K562 (cell line): ENCODE results near the gene RPS10. TPM values are rescaled to one million over a fixed set of nuclear protein-coding genes. Genes with fewer than 3 reads are reported as not detected.

Experiments used
- BRCA1 ChIP-seq, 2 experiments: fragments of 450-650 bp in 1 of 2; sonication (generic) in 1 of 2; formaldehyde crosslinking in 1 of 2; IDR thresholded peaks; 2 replicates each; pipeline versions ENCODE4 v1.5.0 to v1.6.1; 2017 to 2020; ENCODE audit warnings: mild to moderate bottlenecking in 1 of 2, missing genetic modification reagents in 1 of 2
- ILF3 ChIP-seq: fragments of 450-650 bp; IDR thresholded peaks from 2 replicates; pipeline ENCODE4 v1.6.1; 2018; ENCODE audit warnings: antibody characterized with exemption, mild to moderate bottlenecking, moderate library complexity, borderline replicate concordance
- NONO ChIP-seq, 2 experiments: fragments of 200-400 bp in 1 of 2; fragments of 450-650 bp in 1 of 2; formaldehyde crosslinking in 1 of 2; IDR thresholded peaks; 2 replicates each; pipeline ENCODE4 v1.6.1; 2017; ENCODE audit warnings: low read depth in 2 of 2, mild to moderate bottlenecking in 2 of 2, moderate library complexity in 2 of 2, low read length in 1 of 2
- ZBTB7A ChIP-seq: IDR thresholded peaks from 2 replicates; pipeline ENCODE4 v1.6.1; 2011; ENCODE audit warnings: low read depth, mild to moderate bottlenecking, low read length, moderate library complexity, borderline replicate concordance; ENCODE audit not compliant: control insufficient read depth
- ZNF174 ChIP-seq: fragments of 250-450 bp; sonication (Bioruptor Pico); IDR thresholded peaks from 2 replicates; pipeline ENCODE4 v1.4.0; 2020; ENCODE audit warnings: mild to moderate bottlenecking
- ZNF445 ChIP-seq: fragments of 250-450 bp; sonication (Bioruptor Pico); IDR thresholded peaks from 2 replicates; pipeline ENCODE4 v1.4.0; 2020; ENCODE audit warnings: low read depth, mild to moderate bottlenecking, moderate library complexity
- polyA plus RNA-seq, 8 experiments: library from polyadenylated mRNA; depleted of rRNA in 4 of 8; stranded (reverse) in 5 of 8; unstranded in 3 of 8; fragments of >200 nt; fragmentation: Nextera tagmentation in 2 of 8; fragmentation: Illumina TruSeq in 1 of 8; extraction: Ambion mirVana in 2 of 8; extraction: Trizol in 1 of 8; gene quantifications; 2 replicates each; pipeline versions ENCODE4 v1.2.1 to v1.2.3, GENCODE V29; 2011 to 2014; ENCODE audit warnings: inconsistent platforms in 1 of 8, missing spikeins in 1 of 8
- total RNA-seq, 7 experiments: library from RNA; depleted of rRNA in 6 of 7; stranded (reverse); fragments of >200 nt in 6 of 7; fragmentation: Illumina TruSeq in 2 of 7; extraction: Trizol in 2 of 7; gene quantifications; 2 replicates each; pipeline versions ENCODE4 v1.2.1 to v1.2.3, GENCODE V29; 2011 to 2021; ENCODE audit warnings: low replicate concordance in 1 of 7
- TF ChIP-seq, protein P1 (sequence below), 2 experiments: fragments of 450-650 bp; IDR thresholded peaks; 2 replicates each; pipeline ENCODE4 v1.6.1; 2016
- TF ChIP-seq, protein P2 (sequence below): fragments of 250-450 bp; sonication (Bioruptor Pico); IDR thresholded peaks from 2 replicates; pipeline ENCODE4 v1.8.0; 2021; ENCODE audit warnings: moderate library complexity, mild to moderate bottlenecking, inconsistent platforms
- TF ChIP-seq, protein P3 (sequence below), 2 experiments: fragments of 450-650 bp in 1 of 2; sonication (generic) in 1 of 2; formaldehyde crosslinking in 1 of 2; IDR thresholded peaks; 2 replicates each; pipeline versions ENCODE4 v1.7.1 to v1.9.0; 2016 to 2022; ENCODE audit warnings: inconsistent platforms in 1 of 2, mild to moderate bottlenecking in 1 of 2, missing genetic modification reagents in 1 of 2
- TF ChIP-seq, protein P4 (sequence below): fragments of 450-650 bp; IDR thresholded peaks from 2 replicates; pipeline ENCODE4 v1.6.1; 2016; ENCODE audit warnings: borderline replicate concordance

Gene RPS10
- total and polyA plus RNA-seq, 9 of the 15 experiments (the other 6 are each of a cell fraction or from before 2014, with no cell fraction given), result 2,680 to 5,251 (median 3,876) TPM

DNA sequence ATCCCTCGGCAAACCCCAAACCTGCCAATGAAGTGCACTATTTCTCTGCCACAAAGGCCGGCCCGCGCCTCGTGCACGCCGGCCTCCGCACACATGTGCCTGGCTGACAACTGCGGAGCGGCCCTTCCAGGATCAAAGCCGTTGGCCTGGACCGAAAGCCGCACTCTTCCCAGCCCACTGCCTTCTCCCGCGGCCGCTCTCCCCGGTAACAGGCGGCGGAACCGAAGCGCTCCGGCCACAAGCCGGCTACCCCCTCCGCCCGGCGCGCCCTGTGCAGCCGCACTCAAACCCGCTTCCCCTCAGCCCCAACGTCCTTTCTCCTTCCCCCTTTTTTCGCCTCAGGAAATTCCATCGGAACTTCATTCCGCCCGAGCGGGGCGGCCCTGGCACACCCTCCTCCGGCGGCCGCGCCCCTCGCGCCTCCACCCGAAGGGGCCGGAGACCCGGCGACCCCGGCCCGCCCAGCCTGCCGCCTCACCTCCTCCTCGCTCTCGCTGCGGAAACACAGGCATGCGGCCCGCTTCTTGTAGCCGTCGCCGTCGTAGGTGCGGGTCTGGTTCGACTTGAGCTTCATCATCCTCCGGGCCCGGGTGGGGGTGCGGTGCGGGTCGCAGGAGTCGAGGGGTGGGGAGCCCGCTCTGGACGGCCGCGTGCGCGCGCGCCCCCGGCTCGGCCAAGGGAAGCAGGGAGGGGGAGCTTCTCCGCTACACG lies 33.9 kb downstream of the RPS10 start (continued):
- TF ChIP-seq, protein P1, sequence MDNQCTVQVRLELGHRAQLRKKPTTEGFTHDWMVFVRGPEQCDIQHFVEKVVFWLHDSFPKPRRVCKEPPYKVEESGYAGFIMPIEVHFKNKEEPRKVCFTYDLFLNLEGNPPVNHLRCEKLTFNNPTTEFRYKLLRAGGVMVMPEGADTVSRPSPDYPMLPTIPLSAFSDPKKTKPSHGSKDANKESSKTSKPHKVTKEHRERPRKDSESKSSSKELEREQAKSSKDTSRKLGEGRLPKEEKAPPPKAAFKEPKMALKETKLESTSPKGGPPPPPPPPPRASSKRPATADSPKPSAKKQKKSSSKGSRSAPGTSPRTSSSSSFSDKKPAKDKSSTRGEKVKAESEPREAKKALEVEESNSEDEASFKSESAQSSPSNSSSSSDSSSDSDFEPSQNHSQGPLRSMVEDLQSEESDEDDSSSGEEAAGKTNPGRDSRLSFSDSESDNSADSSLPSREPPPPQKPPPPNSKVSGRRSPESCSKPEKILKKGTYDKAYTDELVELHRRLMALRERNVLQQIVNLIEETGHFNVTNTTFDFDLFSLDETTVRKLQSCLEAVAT (IDR thresholded peaks at IDR 0.05), result peak in 1 of 2 experiments; percentile 22; a peak in 2 of 4 replicates
- TF ChIP-seq, protein P2, sequence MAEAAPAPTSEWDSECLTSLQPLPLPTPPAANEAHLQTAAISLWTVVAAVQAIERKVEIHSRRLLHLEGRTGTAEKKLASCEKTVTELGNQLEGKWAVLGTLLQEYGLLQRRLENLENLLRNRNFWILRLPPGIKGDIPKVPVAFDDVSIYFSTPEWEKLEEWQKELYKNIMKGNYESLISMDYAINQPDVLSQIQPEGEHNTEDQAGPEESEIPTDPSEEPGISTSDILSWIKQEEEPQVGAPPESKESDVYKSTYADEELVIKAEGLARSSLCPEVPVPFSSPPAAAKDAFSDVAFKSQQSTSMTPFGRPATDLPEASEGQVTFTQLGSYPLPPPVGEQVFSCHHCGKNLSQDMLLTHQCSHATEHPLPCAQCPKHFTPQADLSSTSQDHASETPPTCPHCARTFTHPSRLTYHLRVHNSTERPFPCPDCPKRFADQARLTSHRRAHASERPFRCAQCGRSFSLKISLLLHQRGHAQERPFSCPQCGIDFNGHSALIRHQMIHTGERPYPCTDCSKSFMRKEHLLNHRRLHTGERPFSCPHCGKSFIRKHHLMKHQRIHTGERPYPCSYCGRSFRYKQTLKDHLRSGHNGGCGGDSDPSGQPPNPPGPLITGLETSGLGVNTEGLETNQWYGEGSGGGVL, result no peak
- peak; percentile 86 for TF ChIP-seq ZBTB7A
- no peak for TF ChIP-seq ILF3
- TF ChIP-seq NONO (IDR thresholded peaks at IDR 0.05; ENCODE audit: low read depth in 2 of 2, low read length in 1 of 2), result peak in 1 of 2 experiments; percentile 9; a peak in 2 of 4 replicates
- TF ChIP-seq BRCA1 (IDR thresholded peaks at IDR 0.05), result no peak
- no peak for TF ChIP-seq BRCA1 (CRISPR knock-in tag; IDR thresholded peaks at IDR 0.05)
- TF ChIP-seq, protein P3, sequence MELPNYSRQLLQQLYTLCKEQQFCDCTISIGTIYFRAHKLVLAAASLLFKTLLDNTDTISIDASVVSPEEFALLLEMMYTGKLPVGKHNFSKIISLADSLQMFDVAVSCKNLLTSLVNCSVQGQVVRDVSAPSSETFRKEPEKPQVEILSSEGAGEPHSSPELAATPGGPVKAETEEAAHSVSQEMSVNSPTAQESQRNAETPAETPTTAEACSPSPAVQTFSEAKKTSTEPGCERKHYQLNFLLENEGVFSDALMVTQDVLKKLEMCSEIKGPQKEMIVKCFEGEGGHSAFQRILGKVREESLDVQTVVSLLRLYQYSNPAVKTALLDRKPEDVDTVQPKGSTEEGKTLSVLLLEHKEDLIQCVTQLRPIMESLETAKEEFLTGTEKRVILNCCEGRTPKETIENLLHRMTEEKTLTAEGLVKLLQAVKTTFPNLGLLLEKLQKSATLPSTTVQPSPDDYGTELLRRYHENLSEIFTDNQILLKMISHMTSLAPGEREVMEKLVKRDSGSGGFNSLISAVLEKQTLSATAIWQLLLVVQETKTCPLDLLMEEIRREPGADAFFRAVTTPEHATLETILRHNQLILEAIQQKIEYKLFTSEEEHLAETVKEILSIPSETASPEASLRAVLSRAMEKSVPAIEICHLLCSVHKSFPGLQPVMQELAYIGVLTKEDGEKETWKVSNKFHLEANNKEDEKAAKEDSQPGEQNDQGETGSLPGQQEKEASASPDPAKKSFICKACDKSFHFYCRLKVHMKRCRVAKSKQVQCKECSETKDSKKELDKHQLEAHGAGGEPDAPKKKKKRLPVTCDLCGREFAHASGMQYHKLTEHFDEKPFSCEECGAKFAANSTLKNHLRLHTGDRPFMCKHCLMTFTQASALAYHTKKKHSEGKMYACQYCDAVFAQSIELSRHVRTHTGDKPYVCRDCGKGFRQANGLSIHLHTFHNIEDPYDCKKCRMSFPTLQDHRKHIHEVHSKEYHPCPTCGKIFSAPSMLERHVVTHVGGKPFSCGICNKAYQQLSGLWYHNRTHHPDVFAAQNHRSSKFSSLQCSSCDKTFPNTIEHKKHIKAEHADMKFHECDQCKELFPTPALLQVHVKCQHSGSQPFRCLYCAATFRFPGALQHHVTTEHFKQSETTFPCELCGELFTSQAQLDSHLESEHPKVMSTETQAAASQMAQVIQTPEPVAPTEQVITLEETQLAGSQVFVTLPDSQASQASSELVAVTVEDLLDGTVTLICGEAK (IDR thresholded peaks at IDR 0.05), result 0 out of 2 replicates have a peak, but pooled peaks have one; percentile 63
- TF ChIP-seq, protein P3 (CRISPR knock-in tag; IDR thresholded peaks at IDR 0.05), result no peak
- TF ChIP-seq, protein P4, sequence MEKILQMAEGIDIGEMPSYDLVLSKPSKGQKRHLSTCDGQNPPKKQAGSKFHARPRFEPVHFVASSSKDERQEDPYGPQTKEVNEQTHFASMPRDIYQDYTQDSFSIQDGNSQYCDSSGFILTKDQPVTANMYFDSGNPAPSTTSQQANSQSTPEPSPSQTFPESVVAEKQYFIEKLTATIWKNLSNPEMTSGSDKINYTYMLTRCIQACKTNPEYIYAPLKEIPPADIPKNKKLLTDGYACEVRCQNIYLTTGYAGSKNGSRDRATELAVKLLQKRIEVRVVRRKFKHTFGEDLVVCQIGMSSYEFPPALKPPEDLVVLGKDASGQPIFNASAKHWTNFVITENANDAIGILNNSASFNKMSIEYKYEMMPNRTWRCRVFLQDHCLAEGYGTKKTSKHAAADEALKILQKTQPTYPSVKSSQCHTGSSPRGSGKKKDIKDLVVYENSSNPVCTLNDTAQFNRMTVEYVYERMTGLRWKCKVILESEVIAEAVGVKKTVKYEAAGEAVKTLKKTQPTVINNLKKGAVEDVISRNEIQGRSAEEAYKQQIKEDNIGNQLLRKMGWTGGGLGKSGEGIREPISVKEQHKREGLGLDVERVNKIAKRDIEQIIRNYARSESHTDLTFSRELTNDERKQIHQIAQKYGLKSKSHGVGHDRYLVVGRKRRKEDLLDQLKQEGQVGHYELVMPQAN, result peak; percentile 86; the same call in 1 of the 2 replicates
- TF ChIP-seq ZNF445 (CRISPR knock-in tag), result no peak
- TF ChIP-seq ZNF174 (CRISPR knock-in tag), result no peak
